ENCODE results near the gene NFYB. TPM values are rescaled to one million over a fixed set of nuclear protein-coding genes. Genes with fewer than 3 reads are reported as not detected.
"Not testable (repeated sequence)": the region's sequence is repeated elsewhere in the genome, so short reads cannot be mapped to it uniquely, and the experiment has no call there.

The NFYB gene
- total and polyA plus RNA-seq, 7 donors = 15.3 to 91.3 (median 75.2) TPM

GRCh38 chr12:104167519-104168458, 29.8 kb upstream of the NFYB start:
- WGBS, 2 donors = 75 to 82% methylated on average over 5 of the region's 5 CpGs

GRCh38 chr12:104166465-104166864, 28.5 kb upstream of the NFYB start:
- Histone ChIP-seq H3K4me3 (no peak overlapping the region), H3K27ac (no peak overlapping the region), H3K27me3 (no peaks in the 10 kb centered on the region), H3K9me3 (no peaks in the 10 kb centered on the region), H3K4me1 (no peaks in the 10 kb centered on the region), H3K36me3 (no peaks in the 10 kb centered on the region)
- no peak for DNase-seq
- 80 to 86% methylated on average over 6 of the region's 6 CpGs for WGBS, 2 donors
- TF ChIP-seq EP300 (IDR thresholded peaks at IDR 0.05) (no peak), POLR2AphosphoS5 (IDR thresholded peaks at IDR 0.05) (no peak), POLR2A (IDR thresholded peaks at IDR 0.05) (no peak)
- intact Hi-C loops (cut with DNase I) = no loop called here

More at GRCh38 chr12:104167519-104168458, 29.8 kb upstream of the NFYB start:
- no peak for TF ChIP-seq POLR2A (IDR thresholded peaks at IDR 0.05)
- no peak for TF ChIP-seq POLR2AphosphoS5 (IDR thresholded peaks at IDR 0.05)
- no peak for TF ChIP-seq EP300 (IDR thresholded peaks at IDR 0.05)
- no peak for TF ChIP-seq CTCF (IDR thresholded peaks at IDR 0.05)
- no peak overlapping the region for H3K27ac ChIP-seq
- no peaks in the 10 kb centered on the region for H3K9me3 ChIP-seq
- no peak for DNase-seq
- intact Hi-C loops (cut with DNase I) = no loop called here
- no peaks in the 10 kb centered on the region for H3K4me1 ChIP-seq
- H3K36me3 ChIP-seq = no peaks in the 10 kb centered on the region
- H3K4me3 ChIP-seq = no peak overlapping the region
- no peaks in the 10 kb centered on the region for H3K27me3 ChIP-seq

- Histone ChIP-seq H3K4me1 (no peaks in the 10 kb centered on the region), H3K9me3 (no peaks in the 10 kb centered on the region), H3K4me3 (no peak overlapping the region), H3K36me3 (no peaks in the 10 kb centered on the region), H3K27ac (no peak overlapping the region), H3K27me3 (no peaks in the 10 kb centered on the region)
- WGBS, 2 donors = 82 to 85% methylated on average over 2 of the region's 2 CpGs
- no peak for TF ChIP-seq EP300 (IDR thresholded peaks at IDR 0.05)
- TF ChIP-seq POLR2A (IDR thresholded peaks at IDR 0.05) = no peak
- TF ChIP-seq CTCF (IDR thresholded peaks at IDR 0.05) = no peak
- TF ChIP-seq POLR2AphosphoS5 (IDR thresholded peaks at IDR 0.05) = no peak
- intact Hi-C loops (cut with DNase I) = no loop called here
- no peak for DNase-seq
Observed at GRCh38 chr12:104165801-104166200, 27.8 kb upstream of the NFYB start.

GRCh38 chr12:104164634-104165033, 26.6 kb upstream of the NFYB start:
- intact Hi-C loops (cut with DNase I) = no loop called here
- no peak overlapping the region for H3K27ac ChIP-seq
- H3K27me3 ChIP-seq = no peaks in the 10 kb centered on the region
- no peaks in the 10 kb centered on the region for H3K36me3 ChIP-seq
- no peak overlapping the region for H3K4me3 ChIP-seq
- no peak for DNase-seq
- no peaks in the 10 kb centered on the region for H3K9me3 ChIP-seq
- no peaks in the 10 kb centered on the region for H3K4me1 ChIP-seq
- TF ChIP-seq EP300 (IDR thresholded peaks at IDR 0.05) (no peak), POLR2A (IDR thresholded peaks at IDR 0.05) (no peak), POLR2AphosphoS5 (IDR thresholded peaks at IDR 0.05) (no peak), CTCF (IDR thresholded peaks at IDR 0.05) (no peak)
- 44 to 64% methylated on average over 1 of the region's 1 CpG for WGBS, 2 donors

- Histone ChIP-seq H3K4me1 (no peaks in the 10 kb centered on the region), H3K4me3 (no peak overlapping the region), H3K9me3 (no peaks in the 10 kb centered on the region), H3K27ac (no peak overlapping the region), H3K36me3 (no peaks in the 10 kb centered on the region), H3K27me3 (no peaks in the 10 kb centered on the region)
- TF ChIP-seq EP300 (IDR thresholded peaks at IDR 0.05) (no peak), POLR2A (IDR thresholded peaks at IDR 0.05) (no peak), CTCF (IDR thresholded peaks at IDR 0.05) (no peak), POLR2AphosphoS5 (IDR thresholded peaks at IDR 0.05) (no peak)
- WGBS, 2 donors = 71 to 86% methylated on average over 4 of the region's 4 CpGs
- intact Hi-C loops (cut with DNase I) = no loop called here
- DNase-seq = no peak
Observed at GRCh38 chr12:104163631-104164030, 25.6 kb upstream of the NFYB start.

GRCh38 chr12:104163028-104163427, 25.0 kb upstream of the NFYB start:
- H3K9me3 ChIP-seq; intact Hi-C loops (cut with DNase I); DNase-seq; H3K4me3 ChIP-seq; H3K36me3 ChIP-seq; H3K27me3 ChIP-seq; H3K4me1 ChIP-seq; H3K27ac ChIP-seq: not testable (repeated sequence)
- 72 to 76% methylated on average over 3 of the region's 3 CpGs for WGBS, 2 donors

Measured in sigmoid colon (tissue), 7 donors.